Naive thymus-derived CD8-positive, alpha-beta T cell (primary cell): ENCODE data around the gene KCNMB4. TPM values are rescaled to one million over a fixed set of nuclear protein-coding genes. Genes with fewer than 3 reads are reported as not detected.

Source experiments
- ATAC-seq, 2 donors: fragments of 150-1000 bp; cut with Tn5 transposase in 1 of 2; sonication (Bioruptor Pico), chemical (Tn5 transposase) in 1 of 2; 1 replicate in 1 of 2; 2 replicates in 1 of 2; pipeline ENCODE4 v1.10.0; 2021; ENCODE audit warnings: mild to moderate bottlenecking in 2 of 2, moderate library complexity in 2 of 2
- POLR2A ChIA-PET: fragments of 350-600 bp; sonication (Branson Sonifier 250); formaldehyde crosslinking; loops from one replicate; lab custom pipeline; 2021; ENCODE audit warnings: antibody characterized with exemption; lab: Charles Lee
- DNase-seq, 10 donors: peaks; one replicate each; pipeline versions ENCODE4 v3.0.0 to v3.0.0-alpha.2; 2020 to 2022
- H3K27ac Mint-ChIP-seq, 10 donors: one replicate each; pipeline ENCODE4 v1.8.0; 2020 to 2022; ENCODE audit warnings: mild to moderate bottlenecking in 10 of 10, mixed read lengths in 10 of 10, moderate library complexity in 4 of 10, inconsistent platforms in 1 of 10
- H3K27me3 Mint-ChIP-seq, 5 donors: one replicate each; pipeline ENCODE4 v1.8.0; 2021 to 2022; ENCODE audit warnings: mixed read lengths in 5 of 5
- H3K36me3 Mint-ChIP-seq, 3 donors: one replicate each; pipeline ENCODE4 v1.8.0; 2020 to 2022; ENCODE audit warnings: mixed read lengths in 3 of 3, mild to moderate bottlenecking in 2 of 3, inconsistent platforms in 1 of 3
- H3K4me1 Mint-ChIP-seq, 4 donors: one replicate each; pipeline ENCODE4 v1.8.0; 2021 to 2022; ENCODE audit warnings: mixed read lengths in 4 of 4
- H3K4me3 Mint-ChIP-seq, 10 donors: one replicate each; pipeline ENCODE4 v1.8.0; 2020 to 2022; ENCODE audit warnings: mild to moderate bottlenecking in 10 of 10, mixed read lengths in 10 of 10, moderate library complexity in 6 of 10, inconsistent platforms in 1 of 10
- H3K9me3 Mint-ChIP-seq, 9 donors: one replicate each; pipeline ENCODE4 v1.8.0; 2020 to 2022; ENCODE audit warnings: mixed read lengths in 9 of 9, mild to moderate bottlenecking in 3 of 9, inconsistent platforms in 1 of 9, moderate library complexity in 1 of 9
- polyA plus RNA-seq, 3 donors: library from polyadenylated mRNA; unstranded; fragments of 300-500 nt; fragmentation: Illumina TruSeq; gene quantifications; one replicate each; pipeline ENCODE4 v1.2.3, GENCODE V29; 2021
- total RNA-seq, 8 experiments: library from RNA in 2 of 8; stranded (reverse) in 2 of 8; gene quantifications; one replicate each; pipeline ENCODE4 v1.2.3 and lab custom pipeline; 2021 to 2026

Gene KCNMB4
- total and polyA plus RNA-seq, 5 experiments from 2014 or later, result 0.64 to 3.2 (median 1.8) TPM

DNA sequence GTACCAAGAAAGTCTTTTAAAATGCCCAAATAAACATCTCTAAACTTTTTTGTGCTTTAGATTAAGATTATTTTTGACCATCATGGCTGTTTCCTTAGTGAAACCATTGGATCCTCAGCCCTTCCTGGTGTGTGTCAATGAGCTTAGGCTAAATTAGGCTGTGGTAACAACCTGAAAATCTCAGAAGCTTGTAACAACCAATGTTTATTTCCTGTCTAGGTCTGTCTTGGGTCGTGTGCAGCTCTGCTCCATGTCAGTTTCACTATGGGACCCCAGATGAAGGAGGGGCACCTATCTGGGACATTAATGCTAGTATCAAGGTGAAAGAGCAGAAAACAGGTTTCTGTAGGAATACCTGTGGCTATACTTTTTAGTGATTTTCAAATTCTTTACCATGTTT lies 49.9 kb downstream of the KCNMB4 start:
- peaks cover 0 to 15% (median 0%) of the 10 kb centered on the region in 3 donors for H3K36me3 Mint-ChIP-seq
- H3K27me3 Mint-ChIP-seq, result no peaks in the 10 kb centered on the region
- POLR2A ChIA-PET, result no interaction called here
- peak overlapping the region in 5 of 10 donors; percentile 3 to 90 (median 14) for H3K27ac Mint-ChIP-seq
- peaks cover 7 to 12% (median 10%) of the 10 kb centered on the region in 4 donors for H3K4me1 Mint-ChIP-seq
- H3K9me3 Mint-ChIP-seq, result no peaks in the 10 kb centered on the region
- DNase-seq (no peak), ATAC-seq (no peak)
- H3K4me3 Mint-ChIP-seq, result no peak overlapping the region

DNA sequence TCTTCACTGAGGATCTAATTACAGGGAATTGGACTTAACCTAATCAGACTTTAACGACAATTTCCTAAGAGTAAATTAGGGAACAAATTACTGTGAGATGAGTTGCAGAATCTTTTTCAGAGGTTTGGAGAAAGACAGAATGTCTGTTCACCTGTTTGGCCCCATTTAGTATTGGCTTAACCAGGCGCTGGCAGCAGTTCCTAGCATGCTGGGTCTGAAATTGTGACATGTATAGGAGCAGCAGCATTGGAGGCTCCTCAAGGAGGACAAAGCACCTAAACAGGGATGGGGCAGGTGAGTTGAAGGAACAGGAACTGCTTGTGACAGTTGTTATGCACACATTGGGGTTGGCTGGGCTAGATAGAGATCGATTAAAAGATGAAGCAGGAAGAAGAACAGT lies 51.0 kb downstream of the KCNMB4 start:
- no peak overlapping the region for H3K4me3 Mint-ChIP-seq
- no peaks in the 10 kb centered on the region for H3K9me3 Mint-ChIP-seq
- no peaks in the 10 kb centered on the region for H3K27me3 Mint-ChIP-seq
- peaks cover 7 to 12% (median 10%) of the 10 kb centered on the region in 4 donors for H3K4me1 Mint-ChIP-seq
- peaks cover 0 to 21% (median 0%) of the 10 kb centered on the region in 3 donors for H3K36me3 Mint-ChIP-seq
- POLR2A ChIA-PET, result no interaction called here
- H3K27ac Mint-ChIP-seq, result no peak overlapping the region
- no peak for DNase-seq
- ATAC-seq, result no peak

DNA sequence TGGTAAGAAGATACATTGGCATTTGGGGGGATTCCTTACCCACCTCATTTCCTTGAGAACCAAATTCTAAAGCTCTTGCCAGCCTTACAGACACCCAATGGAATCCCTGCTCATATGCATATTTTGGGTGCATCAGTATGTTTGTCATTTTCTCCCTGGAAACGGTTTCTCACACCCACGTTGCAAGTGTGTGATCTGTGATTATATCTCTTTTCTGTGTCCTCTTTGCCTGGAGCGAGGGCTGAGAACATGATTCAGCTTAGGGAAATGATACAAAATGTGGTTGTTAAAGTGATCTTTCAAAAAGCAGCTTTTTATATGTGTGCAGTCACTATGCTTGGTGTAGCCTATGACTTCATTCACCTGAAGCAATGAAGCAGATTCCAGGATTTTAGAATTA lies 52.0 kb downstream of the KCNMB4 start:
- Mint-ChIP-seq H3K4me1 (peaks cover 8 to 12% (median 10%) of the 10 kb centered on the region in 4 donors), H3K27me3 (no peaks in the 10 kb centered on the region), H3K36me3 (peaks cover 0 to 22% (median 0%) of the 10 kb centered on the region in 3 donors), H3K9me3 (no peaks in the 10 kb centered on the region), H3K27ac (no peak overlapping the region), H3K4me3 (no peak overlapping the region)
- POLR2A ChIA-PET, result no interaction called here
- ATAC-seq, result no peak
- no peak for DNase-seq

DNA sequence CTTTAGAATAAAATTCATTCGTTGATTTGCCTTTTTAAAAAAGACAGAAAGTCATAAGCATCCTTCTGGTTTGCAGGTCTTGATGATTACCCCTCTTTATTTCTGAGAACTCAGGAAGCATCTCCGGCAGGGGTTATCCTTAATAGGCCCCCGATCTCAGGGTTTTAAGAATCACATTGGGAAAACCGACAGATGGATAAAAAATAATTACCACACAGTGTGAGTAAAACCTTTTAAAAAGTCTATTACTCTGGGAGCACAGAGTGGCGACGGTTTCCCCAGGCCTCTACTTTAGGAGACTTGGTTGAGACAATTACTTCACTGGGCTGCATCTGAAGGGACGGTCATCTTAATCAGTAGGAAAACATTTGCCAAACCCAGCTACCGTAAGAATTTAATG lies 56.5 kb downstream of the KCNMB4 start:
- DNase-seq (no peak), ATAC-seq (no peak)
- H3K4me1 Mint-ChIP-seq, result peaks cover 0 to 1% (median 0%) of the 10 kb centered on the region in 4 donors
- no peaks in the 10 kb centered on the region for H3K27me3 Mint-ChIP-seq
- H3K27ac Mint-ChIP-seq, result no peak overlapping the region
- POLR2A ChIA-PET, result no interaction called here
- peaks cover 0 to 14% (median 0%) of the 10 kb centered on the region in 3 donors for H3K36me3 Mint-ChIP-seq
- H3K4me3 Mint-ChIP-seq, result no peak overlapping the region
- no peaks in the 10 kb centered on the region for H3K9me3 Mint-ChIP-seq

DNA sequence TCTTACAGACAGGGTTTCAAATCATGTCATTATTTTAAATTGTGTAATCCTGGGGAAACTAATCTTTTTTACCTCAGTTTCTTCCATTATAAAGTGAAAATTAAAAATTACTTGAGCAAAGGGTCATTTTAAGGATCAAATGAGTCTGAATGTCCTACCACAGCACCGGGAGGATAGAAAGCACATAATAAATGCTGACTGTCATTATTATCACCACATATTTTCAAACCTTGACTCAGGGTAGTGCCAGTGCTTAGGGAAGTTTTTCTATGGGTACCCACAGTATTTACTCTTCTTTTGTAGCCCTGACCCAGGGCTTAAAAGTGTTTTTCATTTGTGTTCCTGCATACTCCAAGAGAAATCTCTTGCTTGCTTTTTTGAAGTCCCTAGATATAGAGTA lies 60.5 kb downstream of the KCNMB4 start:
- ATAC-seq, result no peak
- no peak overlapping the region for H3K27ac Mint-ChIP-seq
- DNase-seq, result no peak

DNA sequence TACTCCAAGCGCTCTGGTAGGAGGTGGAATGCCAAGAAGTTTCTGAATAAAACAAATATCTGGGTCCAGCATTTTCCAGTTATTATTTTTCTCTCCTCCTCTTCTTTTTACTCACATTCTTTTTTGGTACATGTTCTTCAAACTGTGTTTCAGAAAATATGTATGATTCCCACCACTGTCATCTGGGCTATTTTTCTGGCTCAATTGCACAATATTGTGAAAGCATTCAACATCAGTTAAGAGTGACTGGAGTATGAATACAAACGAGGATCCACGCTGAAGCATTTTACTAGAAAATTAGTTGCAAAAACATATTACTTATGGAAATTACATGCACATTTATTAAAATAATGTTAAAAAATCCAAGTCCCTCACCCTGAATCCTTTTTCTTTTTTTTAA lies 61.5 kb downstream of the KCNMB4 start:
- DNase-seq (no peak), ATAC-seq (no peak)
- Mint-ChIP-seq H3K27ac (no peak overlapping the region), H3K9me3 (no peaks in the 10 kb centered on the region), H3K36me3 (peaks cover 0 to 3% (median 0%) of the 10 kb centered on the region in 3 donors), H3K4me1 (no peaks in the 10 kb centered on the region), H3K4me3 (no peak overlapping the region), H3K27me3 (no peaks in the 10 kb centered on the region)
- POLR2A ChIA-PET, result no interaction called here

More for the DNA sequence above, 60.5 kb downstream of the KCNMB4 start:
- Mint-ChIP-seq H3K36me3 (peaks cover 0 to 6% (median 0%) of the 10 kb centered on the region in 3 donors), H3K27me3 (no peaks in the 10 kb centered on the region), H3K4me3 (no peak overlapping the region), H3K4me1 (peaks cover 0 to 1% (median 0%) of the 10 kb centered on the region in 4 donors), H3K9me3 (no peaks in the 10 kb centered on the region)
- POLR2A ChIA-PET, result interaction anchor here (0.6 kb wide), 1 partner anchor 139 kb away, joined by 6 read pairs; no protein-coding TSS in a partner anchor

DNA sequence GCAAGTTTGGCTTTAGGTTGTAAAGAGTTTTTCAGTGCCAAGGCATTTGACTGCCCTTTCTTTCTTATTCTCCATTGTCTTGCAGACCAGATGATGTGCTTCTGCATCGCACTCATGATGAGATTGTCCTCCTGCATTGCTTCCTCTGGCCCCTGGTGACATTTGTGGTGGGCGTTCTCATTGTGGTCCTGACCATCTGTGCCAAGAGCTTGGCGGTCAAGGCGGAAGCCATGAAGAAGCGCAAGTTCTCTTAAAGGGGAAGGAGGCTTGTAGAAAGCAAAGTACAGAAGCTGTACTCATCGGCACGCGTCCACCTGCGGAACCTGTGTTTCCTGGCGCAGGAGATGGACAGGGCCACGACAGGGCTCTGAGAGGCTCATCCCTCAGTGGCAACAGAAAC lies 64.3 kb downstream of the KCNMB4 start:
- DNase-seq (no peak), ATAC-seq (no peak)
- Mint-ChIP-seq H3K27me3 (no peaks in the 10 kb centered on the region), H3K9me3 (peaks cover 0 to 2% (median 0%) of the 10 kb centered on the region in 9 donors), H3K4me1 (no peaks in the 10 kb centered on the region), H3K27ac (no peak overlapping the region), H3K36me3 (peaks cover 0 to 7% (median 0%) of the 10 kb centered on the region in 3 donors), H3K4me3 (no peak overlapping the region)
- POLR2A ChIA-PET, result no interaction called here

DNA sequence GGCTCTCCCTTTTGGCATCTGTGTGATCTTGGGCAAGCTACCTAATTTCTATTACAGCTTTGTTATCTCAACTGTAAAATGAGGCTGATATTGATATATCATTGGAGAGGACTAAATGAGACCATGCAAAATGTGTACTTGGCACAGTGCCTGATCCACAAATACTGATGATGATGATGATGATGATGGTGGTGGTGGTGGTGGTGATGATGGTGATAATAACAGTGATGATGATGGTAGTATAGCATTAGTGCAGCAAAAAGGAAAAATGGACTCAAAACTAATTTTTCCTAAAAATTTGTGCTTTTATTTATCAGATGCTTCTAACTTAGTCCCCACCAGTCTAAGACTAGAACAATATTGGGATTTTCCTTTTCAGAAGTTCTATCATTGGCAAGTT lies 70.7 kb downstream of the KCNMB4 start:
- no peak for ATAC-seq
- POLR2A ChIA-PET, result no interaction called here
- H3K27ac Mint-ChIP-seq, result no peak overlapping the region

DNA sequence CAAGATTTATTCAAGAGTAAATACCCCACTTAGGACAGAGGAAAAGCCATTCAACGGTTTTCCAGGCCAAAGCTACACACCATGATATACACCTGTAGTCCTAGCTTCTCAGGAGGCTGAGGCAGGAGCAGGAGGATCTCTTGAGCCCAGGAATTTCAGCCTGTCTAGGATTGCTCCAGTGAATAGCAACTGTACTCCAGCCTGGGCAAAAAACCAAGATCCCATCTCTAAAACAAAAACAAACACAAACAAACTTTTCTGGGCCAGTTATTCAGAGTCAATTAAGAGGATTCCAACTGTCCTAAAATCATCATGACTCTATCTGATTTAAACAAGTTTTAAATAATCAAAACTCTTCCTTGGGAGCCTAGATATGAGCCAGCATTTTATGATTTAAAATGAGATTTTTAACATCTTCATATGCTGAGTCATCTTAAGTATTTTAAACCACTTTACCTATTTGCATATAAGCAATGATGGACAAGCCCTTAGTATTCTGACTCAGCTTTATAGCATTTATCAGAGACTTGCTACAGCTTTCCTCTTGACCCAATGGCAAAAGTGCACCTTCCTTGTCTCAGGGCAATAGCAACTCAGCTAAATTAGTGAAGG lies 77.1 kb downstream of the KCNMB4 start:
- POLR2A ChIA-PET, result no interaction called here
- Mint-ChIP-seq H3K9me3 (peaks cover 0 to 7% (median 1%) of the 10 kb centered on the region in 9 donors), H3K4me1 (no peaks in the 10 kb centered on the region), H3K27me3 (no peaks in the 10 kb centered on the region), H3K27ac (no peak overlapping the region), H3K36me3 (peaks cover 0 to 2% (median 0%) of the 10 kb centered on the region in 3 donors), H3K4me3 (no peak overlapping the region)
- DNase-seq (no peak), ATAC-seq (no peak)

More for the DNA sequence above, 70.7 kb downstream of the KCNMB4 start:
- Mint-ChIP-seq H3K4me1 (no peaks in the 10 kb centered on the region), H3K36me3 (peaks cover 0 to 7% (median 0%) of the 10 kb centered on the region in 3 donors), H3K4me3 (no peak overlapping the region), H3K9me3 (peaks cover 0 to 4% (median 0%) of the 10 kb centered on the region in 9 donors), H3K27me3 (no peaks in the 10 kb centered on the region)
- no peak for DNase-seq

DNA sequence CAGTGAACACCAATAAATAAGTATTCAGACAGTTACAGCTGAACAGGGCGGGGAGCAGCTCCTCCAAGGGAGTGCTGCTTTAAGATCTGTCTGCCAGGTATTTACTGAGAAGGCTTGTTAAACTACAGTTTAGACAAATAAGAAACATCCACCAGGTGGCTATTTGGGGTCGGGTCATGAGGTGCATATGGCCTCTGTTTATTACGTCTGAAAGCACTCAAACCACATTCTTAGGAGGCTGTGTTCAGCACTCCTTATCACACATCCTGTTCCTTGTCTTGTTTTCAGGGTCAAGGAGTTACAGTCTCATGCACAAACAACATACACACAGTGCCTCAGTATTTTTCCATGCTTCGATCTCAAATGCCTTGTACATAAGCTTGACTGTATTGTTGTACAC lies 78.8 kb downstream of the KCNMB4 start:
- peaks cover 0 to 10% (median 4%) of the 10 kb centered on the region in 3 donors for H3K36me3 Mint-ChIP-seq
- no peaks in the 10 kb centered on the region for H3K27me3 Mint-ChIP-seq
- no peak for ATAC-seq
- peaks cover 4 to 17% (median 12%) of the 10 kb centered on the region in 9 donors for H3K9me3 Mint-ChIP-seq
- no peak overlapping the region for H3K4me3 Mint-ChIP-seq
- no peak overlapping the region for H3K27ac Mint-ChIP-seq
- DNase-seq, result no peak
- H3K4me1 Mint-ChIP-seq, result no peaks in the 10 kb centered on the region
- POLR2A ChIA-PET, result no interaction called here

DNA sequence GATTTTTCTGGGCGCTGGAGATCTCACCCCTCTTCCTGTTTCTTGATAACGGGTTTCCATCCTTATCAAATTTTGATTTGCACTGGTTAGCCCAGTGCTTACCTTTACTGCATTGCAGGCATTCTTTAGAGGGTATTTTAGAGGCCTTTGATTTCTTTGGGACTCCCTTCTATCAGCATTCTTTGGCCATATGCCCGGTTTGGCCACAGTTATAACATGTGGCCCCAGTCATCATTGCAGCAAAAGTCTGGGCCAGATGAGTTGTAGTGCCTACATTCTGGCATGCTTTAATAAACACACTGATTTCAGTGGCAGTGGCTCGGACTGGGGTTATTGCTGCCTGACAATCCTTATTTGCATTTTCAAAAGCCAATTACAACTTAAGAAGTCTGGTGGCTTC lies 82.3 kb downstream of the KCNMB4 start:
- DNase-seq (no peak), ATAC-seq (no peak)
- Mint-ChIP-seq H3K9me3 (peaks cover 7 to 43% (median 24%) of the 10 kb centered on the region in 9 donors), H3K27ac (no peak overlapping the region), H3K27me3 (no peaks in the 10 kb centered on the region), H3K4me3 (no peak overlapping the region), H3K4me1 (no peaks in the 10 kb centered on the region), H3K36me3 (peaks cover 0 to 22% (median 4%) of the 10 kb centered on the region in 3 donors)
- POLR2A ChIA-PET, result no interaction called here

DNA sequence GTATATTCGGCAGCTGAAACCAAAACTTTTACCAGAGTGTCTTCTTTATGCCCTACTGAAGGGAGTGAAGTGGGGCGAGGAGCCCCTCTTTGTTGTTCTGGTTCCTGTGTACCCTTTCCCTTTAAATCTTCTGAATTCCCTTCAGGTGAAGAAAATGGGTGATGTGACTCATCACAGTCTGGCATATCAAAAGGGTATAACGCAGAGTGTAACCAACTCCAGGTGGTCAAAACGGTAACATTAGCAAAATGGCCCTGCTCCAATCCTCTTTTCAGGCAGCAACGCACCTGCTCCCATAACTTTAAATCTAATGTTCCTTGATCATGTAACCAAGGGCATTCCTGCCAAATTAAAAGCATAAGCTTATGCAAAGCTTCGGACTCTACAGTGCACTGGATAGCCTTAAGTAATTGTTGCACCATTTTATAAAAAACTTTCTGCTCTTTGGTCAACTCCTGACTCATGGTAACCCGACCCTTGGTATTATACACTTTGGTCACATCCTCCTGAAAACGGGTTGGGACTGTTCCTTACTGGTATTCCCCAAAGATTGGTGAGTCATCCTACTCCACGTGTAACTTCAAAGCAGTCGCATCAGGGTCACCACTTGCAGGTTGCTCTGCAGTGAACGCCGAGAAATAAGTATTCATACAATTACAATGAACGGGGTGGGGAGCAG lies 83.1 kb downstream of the KCNMB4 start:
- ATAC-seq, result no peak
- POLR2A ChIA-PET, result no interaction called here
- H3K27me3 Mint-ChIP-seq, result peaks cover 0 to 3% (median 0%) of the 10 kb centered on the region in 5 donors

DNA sequence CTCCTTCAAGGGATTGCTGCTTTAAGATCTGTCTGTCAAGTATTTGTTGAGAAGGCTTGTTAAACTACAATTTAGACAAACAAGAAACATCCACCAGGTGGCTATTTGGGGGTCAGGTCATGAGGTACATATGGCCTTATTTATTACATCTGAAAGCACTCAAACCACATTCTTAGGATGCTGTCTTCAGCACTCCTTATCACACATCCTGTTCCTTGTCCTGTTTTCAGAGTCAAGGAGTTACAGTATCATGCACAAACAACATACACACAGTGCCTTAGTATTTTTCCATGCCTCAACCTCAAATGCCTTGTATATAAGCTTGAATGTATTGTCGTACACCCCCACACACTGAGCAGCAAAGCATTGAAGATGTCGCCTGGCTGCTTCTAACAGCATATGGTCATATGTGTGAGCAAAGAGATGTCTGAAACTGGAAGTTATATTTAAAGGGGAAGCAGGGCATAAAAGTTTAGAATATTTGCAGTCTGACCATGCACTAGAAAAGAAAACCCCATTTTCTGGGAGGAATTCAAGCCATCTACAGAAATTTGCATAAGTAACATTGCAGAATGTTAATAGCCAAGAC lies 83.8 kb downstream of the KCNMB4 start:
- Mint-ChIP-seq H3K27me3 (peaks cover 0 to 3% (median 0%) of the 10 kb centered on the region in 5 donors), H3K4me3 (no peak overlapping the region), H3K9me3 (peaks cover 9 to 55% (median 27%) of the 10 kb centered on the region in 9 donors), H3K36me3 (peaks cover 0 to 22% (median 4%) of the 10 kb centered on the region in 3 donors), H3K4me1 (no peaks in the 10 kb centered on the region), H3K27ac (no peak overlapping the region)
- POLR2A ChIA-PET, result no interaction called here
- ATAC-seq (no peak), DNase-seq (no peak)

More for the DNA sequence above, 83.1 kb downstream of the KCNMB4 start:
- H3K4me3 Mint-ChIP-seq, result no peak overlapping the region
- H3K27ac Mint-ChIP-seq, result no peak overlapping the region
- peaks cover 0 to 22% (median 4%) of the 10 kb centered on the region in 3 donors for H3K36me3 Mint-ChIP-seq
- DNase-seq, result no peak
- H3K9me3 Mint-ChIP-seq, result peaks cover 7 to 49% (median 27%) of the 10 kb centered on the region in 9 donors
- no peaks in the 10 kb centered on the region for H3K4me1 Mint-ChIP-seq
